Measurements from ENCODE around the gene DCST2.

Gene DCST2

GRCh38 chr1:154971341-154971998 is 62.1 kb downstream of the DCST2 start:
- Histone ChIP-seq H3K4me2 (ENCODE audit: low read length) (peak overlapping the region; percentile 64), H3K9ac (no peak overlapping the region), H3K79me2 (no peaks in the 10 kb centered on the region), H3K27me3 (ENCODE audit: control insufficient read depth, insufficient read depth, low read length) (no peaks in the 10 kb centered on the region), H3K4me1 (peaks cover 7% of the 10 kb centered on the region), H3K36me3 (ENCODE audit: control insufficient read depth, insufficient read depth, low read length) (no peaks in the 10 kb centered on the region), H3K9me3 (ENCODE audit: control insufficient read depth, low read length) (no peaks in the 10 kb centered on the region), H3K27ac (peak overlapping the region; percentile 98), H2AFZ (no peak overlapping the region), H3K4me3 (ENCODE audit: low read depth, low read length) (peak overlapping the region; percentile 45)
- TF ChIP-seq CTCF (IDR thresholded peaks at IDR 0.05), result no peak

GRCh38 chr1:154970631-154971340 is 62.8 kb downstream of the DCST2 start, which contains the start of gene SHC1:
Gene SHC1, minus strand, starts transcription at chr1:154970747. Its CDS starts 221 bp downstream, at chr1:154970526.
- no peaks in the 10 kb centered on the region for H3K36me3 ChIP-seq (ENCODE audit: control insufficient read depth, insufficient read depth, low read length)
- H3K27me3 ChIP-seq (ENCODE audit: control insufficient read depth, insufficient read depth, low read length), result no peaks in the 10 kb centered on the region
- peak within 1 kb of the TSS; percentile 98 for H3K27ac ChIP-seq
- no peaks in the 10 kb centered on the region for H3K79me2 ChIP-seq
- peaks cover 7% of the 10 kb centered on the region for H3K4me1 ChIP-seq
- no peak within 1 kb of the TSS for H2AFZ ChIP-seq
- peak within 1 kb of the TSS; percentile 45 for H3K4me3 ChIP-seq (ENCODE audit: low read depth, low read length)
- no peaks in the 10 kb centered on the region for H3K9me3 ChIP-seq (ENCODE audit: control insufficient read depth, low read length)
- no peak for TF ChIP-seq CTCF (IDR thresholded peaks at IDR 0.05)
- no peak within 1 kb of the TSS for H3K9ac ChIP-seq
- H3K4me2 ChIP-seq (ENCODE audit: low read length), result peak within 1 kb of the TSS; percentile 64

GRCh38 chr1:154969860-154970452 is 63.6 kb downstream of the DCST2 start:
- peaks cover 7% of the 10 kb centered on the region for H3K4me1 ChIP-seq
- H3K27ac ChIP-seq, result peak overlapping the region; percentile 98
- no peaks in the 10 kb centered on the region for H3K27me3 ChIP-seq (ENCODE audit: control insufficient read depth, insufficient read depth, low read length)
- no peaks in the 10 kb centered on the region for H3K36me3 ChIP-seq (ENCODE audit: control insufficient read depth, insufficient read depth, low read length)
- peak overlapping the region; percentile 64 for H3K4me2 ChIP-seq (ENCODE audit: low read length)
- TF ChIP-seq CTCF (IDR thresholded peaks at IDR 0.05), result no peak
- H3K79me2 ChIP-seq, result no peaks in the 10 kb centered on the region
- H2AFZ ChIP-seq, result no peak overlapping the region
- no peaks in the 10 kb centered on the region for H3K9me3 ChIP-seq (ENCODE audit: control insufficient read depth, low read length)
- H3K9ac ChIP-seq, result no peak overlapping the region
- H3K4me3 ChIP-seq (ENCODE audit: low read depth, low read length), result peak overlapping the region; percentile 45

- TF ChIP-seq CTCF (IDR thresholded peaks at IDR 0.05), result no peak
- Histone ChIP-seq H3K4me1 (peaks cover 7% of the 10 kb centered on the region), H3K9ac (no peak overlapping the region), H3K4me2 (ENCODE audit: low read length) (no peak overlapping the region), H3K27me3 (ENCODE audit: control insufficient read depth, insufficient read depth, low read length) (no peaks in the 10 kb centered on the region), H3K27ac (peak overlapping the region; percentile 19), H2AFZ (no peak overlapping the region), H3K9me3 (ENCODE audit: control insufficient read depth, low read length) (no peaks in the 10 kb centered on the region), H3K79me2 (no peaks in the 10 kb centered on the region), H3K36me3 (ENCODE audit: control insufficient read depth, insufficient read depth, low read length) (no peaks in the 10 kb centered on the region), H3K4me3 (ENCODE audit: low read depth, low read length) (no peak overlapping the region)
Observed at GRCh38 chr1:154969246-154969645, 64.3 kb downstream of the DCST2 start.

All from parathyroid adenoma (tissue), 2 donors.